Neural cell (in vitro differentiated cells): ENCODE measurements around the gene TPCN1. TPM values are rescaled to one million over a fixed set of nuclear protein-coding genes. Genes with fewer than 3 reads are reported as not detected.

Experiments used
- H2AFZ ChIP-seq: fragments of 200-600, 300-800 bp; sonication (generic), shearing (Covaris generic); 2 replicates; pipeline ENCODE4 v1.6.0; 2014; ENCODE audit warnings: low read depth, mild to moderate bottlenecking, antibody characterized with exemption, low read length, moderate library complexity
- H3F3A ChIP-seq: fragments of 200-600 bp; shearing (Covaris generic); 2 replicates; pipeline ENCODE4 v1.6.1; 2016; ENCODE audit warnings: mild to moderate bottlenecking, moderate library complexity, mixed read lengths, antibody characterized with exemption, low read length; ENCODE audit not compliant: insufficient read depth, poor library complexity, severe bottlenecking
- H3K27ac ChIP-seq: fragments of 200-600, 300-800 bp; sonication (generic), shearing (Covaris generic); 2 replicates; pipeline ENCODE4 v1.5.1; 2014; ENCODE audit warnings: mild to moderate bottlenecking, low read length, moderate library complexity
- H3K27me3 ChIP-seq: fragments of 300-800, 200-600 bp; sonication (generic), shearing (Covaris generic); 2 replicates; pipeline ENCODE4 v1.6.0; 2014; ENCODE audit warnings: mild to moderate bottlenecking, low read depth, low read length, moderate library complexity; ENCODE audit not compliant: insufficient read depth
- H3K36me3 ChIP-seq: fragments of 300-800, 200-600 bp; sonication (generic), shearing (Covaris generic); 2 replicates; pipeline ENCODE4 v1.5.1; 2014; ENCODE audit warnings: mild to moderate bottlenecking, antibody characterized with exemption, low read length, moderate library complexity; ENCODE audit not compliant: insufficient read depth
- H3K4me2 ChIP-seq: fragments of 300-800, 200-600 bp; sonication (generic), shearing (Covaris generic); 2 replicates; pipeline ENCODE4 v1.6.0; 2014; ENCODE audit warnings: mild to moderate bottlenecking, low read length
- H3K4me3 ChIP-seq: fragments of 300-800, 200-600 bp; sonication (generic), shearing (Covaris generic); 2 replicates; pipeline ENCODE4 v1.5.1; 2014; ENCODE audit warnings: mild to moderate bottlenecking, low read length, moderate library complexity
- H3K79me2 ChIP-seq: fragments of 200-600 bp; shearing (Covaris generic); replicated peaks from 2 replicates; pipeline ENCODE4 v1.6.0; 2014; ENCODE audit warnings: mild to moderate bottlenecking, low read length, moderate library complexity; ENCODE audit not compliant: insufficient read depth
- H3K9ac ChIP-seq: fragments of 300-800, 200-600 bp; sonication (generic), shearing (Covaris generic); 2 replicates; pipeline ENCODE4 v1.6.1; 2016; ENCODE audit warnings: mild to moderate bottlenecking, low read length, mixed read lengths
- H3K9me2 ChIP-seq: fragments of 200-600 bp; shearing (Covaris generic); 2 replicates; pipeline ENCODE4 v1.6.1; 2016; ENCODE audit warnings: mild to moderate bottlenecking, low read length, mixed read lengths; ENCODE audit not compliant: insufficient read depth
- H3K9me3 ChIP-seq: fragments of 200-600, 300-800 bp; sonication (generic), shearing (Covaris generic); 2 replicates; pipeline ENCODE4 v1.6.1; 2016; ENCODE audit warnings: mild to moderate bottlenecking, mixed run types, low read length, moderate library complexity, mixed read lengths
- H4K20me1 ChIP-seq: fragments of 200-600 bp; shearing (Covaris generic); 2 replicates; pipeline ENCODE4 v1.6.1; 2016; ENCODE audit warnings: mild to moderate bottlenecking, mixed run types; ENCODE audit not compliant: insufficient read depth
- EP300 ChIP-seq: fragments of 450-650 bp; conservative IDR thresholded peaks from 2 replicates; pipeline ENCODE4 v1.6.1; 2014; ENCODE audit warnings: antibody characterized with exemption, mild to moderate bottlenecking, moderate library complexity; ENCODE audit not compliant: poor library complexity, severe bottlenecking
- SMC3 ChIP-seq: fragments of 450-650 bp; conservative IDR thresholded peaks from 2 replicates; pipeline ENCODE4 v1.6.1; 2014; ENCODE audit warnings: antibody characterized with exemption, mild to moderate bottlenecking, moderate library complexity; ENCODE audit not compliant: poor library complexity
- TAF1 ChIP-seq: IDR thresholded peaks from 2 replicates; pipeline ENCODE4 v1.6.1; 2012; ENCODE audit warnings: low read depth
- polyA plus RNA-seq: library from polyadenylated mRNA; depleted of rRNA; stranded (reverse); fragments of >200 nt; gene quantifications from 2 replicates; pipeline ENCODE4 v1.2.3, GENCODE V29; 2014
- TF ChIP-seq, protein P1 (sequence below): IDR thresholded peaks from 2 replicates; pipeline ENCODE4 v1.6.1; 2012; ENCODE audit warnings: borderline replicate concordance
- TF ChIP-seq, protein P2 (sequence below): fragments of 450-650 bp; IDR thresholded peaks from 2 replicates; pipeline ENCODE4 v1.5.1; 2014; ENCODE audit warnings: antibody characterized with exemption, mild to moderate bottlenecking, moderate library complexity; ENCODE audit not compliant: poor library complexity, severe bottlenecking

TPCN1 gene
- polyA plus RNA-seq, 1 donor from 2014 or later = 4.0 TPM

DNA sequence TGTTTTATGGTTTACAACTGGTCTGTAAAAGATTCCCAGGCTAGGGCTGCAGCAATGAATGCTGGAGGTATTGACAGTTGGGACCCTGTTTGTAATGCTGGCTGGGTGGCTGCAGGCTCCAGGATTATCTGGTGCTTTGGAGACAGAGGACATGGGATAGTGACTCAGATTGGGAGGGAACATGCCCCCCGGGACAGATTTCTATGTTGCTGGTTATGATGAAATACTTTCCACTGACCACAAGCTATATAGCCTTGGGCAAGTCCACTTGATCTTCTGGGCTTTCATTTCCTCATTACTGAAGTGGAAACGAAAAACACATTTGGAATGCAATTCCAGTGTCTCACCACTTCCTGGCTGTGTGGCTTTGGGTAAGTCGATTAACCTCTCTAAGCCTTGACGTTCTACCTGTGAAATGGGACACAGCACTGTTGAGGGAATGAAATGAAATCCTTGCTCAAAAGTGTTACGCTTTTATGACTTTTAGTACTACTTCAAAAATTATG lies 6.3 kb upstream of the TPCN1 start:
- H2AFZ ChIP-seq = no peak overlapping the region
- no peaks in the 10 kb centered on the region for H3K27me3 ChIP-seq
- no peak overlapping the region for H3K4me2 ChIP-seq
- no peaks in the 10 kb centered on the region for H3K9me3 ChIP-seq
- no peak for TF ChIP-seq TAF1
- TF ChIP-seq, protein P1, sequence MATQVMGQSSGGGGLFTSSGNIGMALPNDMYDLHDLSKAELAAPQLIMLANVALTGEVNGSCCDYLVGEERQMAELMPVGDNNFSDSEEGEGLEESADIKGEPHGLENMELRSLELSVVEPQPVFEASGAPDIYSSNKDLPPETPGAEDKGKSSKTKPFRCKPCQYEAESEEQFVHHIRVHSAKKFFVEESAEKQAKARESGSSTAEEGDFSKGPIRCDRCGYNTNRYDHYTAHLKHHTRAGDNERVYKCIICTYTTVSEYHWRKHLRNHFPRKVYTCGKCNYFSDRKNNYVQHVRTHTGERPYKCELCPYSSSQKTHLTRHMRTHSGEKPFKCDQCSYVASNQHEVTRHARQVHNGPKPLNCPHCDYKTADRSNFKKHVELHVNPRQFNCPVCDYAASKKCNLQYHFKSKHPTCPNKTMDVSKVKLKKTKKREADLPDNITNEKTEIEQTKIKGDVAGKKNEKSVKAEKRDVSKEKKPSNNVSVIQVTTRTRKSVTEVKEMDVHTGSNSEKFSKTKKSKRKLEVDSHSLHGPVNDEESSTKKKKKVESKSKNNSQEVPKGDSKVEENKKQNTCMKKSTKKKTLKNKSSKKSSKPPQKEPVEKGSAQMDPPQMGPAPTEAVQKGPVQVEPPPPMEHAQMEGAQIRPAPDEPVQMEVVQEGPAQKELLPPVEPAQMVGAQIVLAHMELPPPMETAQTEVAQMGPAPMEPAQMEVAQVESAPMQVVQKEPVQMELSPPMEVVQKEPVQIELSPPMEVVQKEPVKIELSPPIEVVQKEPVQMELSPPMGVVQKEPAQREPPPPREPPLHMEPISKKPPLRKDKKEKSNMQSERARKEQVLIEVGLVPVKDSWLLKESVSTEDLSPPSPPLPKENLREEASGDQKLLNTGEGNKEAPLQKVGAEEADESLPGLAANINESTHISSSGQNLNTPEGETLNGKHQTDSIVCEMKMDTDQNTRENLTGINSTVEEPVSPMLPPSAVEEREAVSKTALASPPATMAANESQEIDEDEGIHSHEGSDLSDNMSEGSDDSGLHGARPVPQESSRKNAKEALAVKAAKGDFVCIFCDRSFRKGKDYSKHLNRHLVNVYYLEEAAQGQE = no peak
- TF ChIP-seq, protein P2, sequence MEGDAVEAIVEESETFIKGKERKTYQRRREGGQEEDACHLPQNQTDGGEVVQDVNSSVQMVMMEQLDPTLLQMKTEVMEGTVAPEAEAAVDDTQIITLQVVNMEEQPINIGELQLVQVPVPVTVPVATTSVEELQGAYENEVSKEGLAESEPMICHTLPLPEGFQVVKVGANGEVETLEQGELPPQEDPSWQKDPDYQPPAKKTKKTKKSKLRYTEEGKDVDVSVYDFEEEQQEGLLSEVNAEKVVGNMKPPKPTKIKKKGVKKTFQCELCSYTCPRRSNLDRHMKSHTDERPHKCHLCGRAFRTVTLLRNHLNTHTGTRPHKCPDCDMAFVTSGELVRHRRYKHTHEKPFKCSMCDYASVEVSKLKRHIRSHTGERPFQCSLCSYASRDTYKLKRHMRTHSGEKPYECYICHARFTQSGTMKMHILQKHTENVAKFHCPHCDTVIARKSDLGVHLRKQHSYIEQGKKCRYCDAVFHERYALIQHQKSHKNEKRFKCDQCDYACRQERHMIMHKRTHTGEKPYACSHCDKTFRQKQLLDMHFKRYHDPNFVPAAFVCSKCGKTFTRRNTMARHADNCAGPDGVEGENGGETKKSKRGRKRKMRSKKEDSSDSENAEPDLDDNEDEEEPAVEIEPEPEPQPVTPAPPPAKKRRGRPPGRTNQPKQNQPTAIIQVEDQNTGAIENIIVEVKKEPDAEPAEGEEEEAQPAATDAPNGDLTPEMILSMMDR = no peak
- TF ChIP-seq EP300 = no peak
- no peak for TF ChIP-seq SMC3
- H3K27ac ChIP-seq = no peak overlapping the region
- no peaks in the 10 kb centered on the region for H3F3A ChIP-seq
- H3K36me3 ChIP-seq = no peaks in the 10 kb centered on the region
- H3K9me2 ChIP-seq = no peaks in the 10 kb centered on the region
- H3K79me2 ChIP-seq = no peaks in the 10 kb centered on the region
- H3K4me3 ChIP-seq = no peak overlapping the region
- no peaks in the 10 kb centered on the region for H4K20me1 ChIP-seq
- no peak overlapping the region for H3K9ac ChIP-seq

DNA sequence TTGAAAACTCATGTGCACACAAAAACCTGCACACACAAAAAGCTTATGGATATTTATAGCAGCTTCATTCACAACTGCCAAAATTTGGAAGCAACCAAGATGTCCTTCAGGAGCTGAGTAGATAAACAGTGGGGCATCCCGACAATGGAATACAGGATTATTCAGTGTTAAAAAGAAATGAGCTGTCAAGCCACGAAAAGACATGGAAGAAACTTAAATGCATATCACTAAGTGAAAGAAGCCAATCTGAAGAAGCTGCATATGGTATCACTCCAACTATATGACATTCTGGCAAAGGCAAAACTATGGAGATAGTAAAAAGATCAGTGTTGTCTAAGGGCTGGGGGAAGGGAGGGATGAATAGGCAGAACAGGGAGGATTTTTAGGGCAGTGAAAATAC lies 5.2 kb upstream of the TPCN1 start:
- no peaks in the 10 kb centered on the region for H3F3A ChIP-seq
- H4K20me1 ChIP-seq = no peaks in the 10 kb centered on the region
- H3K9ac ChIP-seq = no peak overlapping the region
- H3K4me3 ChIP-seq = no peak overlapping the region
- H3K27me3 ChIP-seq = no peaks in the 10 kb centered on the region
- no peak overlapping the region for H3K27ac ChIP-seq
- TF ChIP-seq SMC3 (no peak), TAF1 (no peak)
- TF ChIP-seq, protein P2 = no peak
- H3K9me3 ChIP-seq = no peaks in the 10 kb centered on the region
- H2AFZ ChIP-seq = no peak overlapping the region
- H3K4me2 ChIP-seq = no peak overlapping the region
- H3K36me3 ChIP-seq = no peaks in the 10 kb centered on the region
- H3K79me2 ChIP-seq = no peaks in the 10 kb centered on the region
- no peaks in the 10 kb centered on the region for H3K9me2 ChIP-seq
